ENCODE measurements around the gene UROD.

DNA sequence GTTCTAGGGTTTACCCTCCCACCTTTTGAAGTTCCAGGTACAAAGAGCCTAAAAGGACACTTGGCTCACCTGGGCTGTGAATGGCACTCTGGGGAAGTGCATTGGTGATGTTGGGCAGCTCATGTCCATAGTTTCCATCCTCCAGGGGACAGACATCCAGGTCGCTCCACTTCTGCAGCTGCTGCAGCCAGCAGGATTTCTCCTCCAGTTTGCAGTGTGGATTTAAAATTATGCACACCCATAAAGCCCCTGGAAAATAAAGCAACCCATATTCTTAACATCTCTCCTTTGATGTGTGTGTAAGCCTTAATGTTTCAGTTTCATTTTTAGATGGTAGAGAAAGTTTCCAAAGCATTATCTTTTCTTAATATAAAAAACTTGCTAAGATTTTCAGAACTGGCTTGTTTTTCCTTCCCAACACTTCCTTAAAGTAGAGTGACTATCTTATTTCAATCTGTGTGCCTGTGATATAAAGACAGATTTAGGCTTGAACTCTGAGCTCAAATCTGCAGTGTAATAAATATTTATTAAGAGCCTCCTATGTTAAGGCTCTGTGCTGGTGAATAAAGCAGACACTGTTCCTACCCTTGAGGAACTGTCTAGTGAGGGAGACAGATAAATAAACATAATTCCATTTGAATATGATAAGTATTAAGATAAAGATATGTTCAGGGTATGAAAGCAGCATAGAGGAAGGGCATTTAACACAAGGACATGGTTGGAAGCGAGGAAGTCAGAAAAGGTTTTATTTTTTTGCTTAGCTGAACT is 39.1 kb downstream of the UROD start:
- TF ChIP-seq CTCF (IDR thresholded peaks at IDR 0.05 in 8 of 11, conservative IDR thresholded peaks at IDR 0.05 in 3 of 11) (no peak), POLR2AphosphoS5 (IDR thresholded peaks at IDR 0.05) (no peak)

All from spleen (tissue), 7 donors.